Nephron (organoid): ENCODE measurements around the gene SLC22A4.

Experiments
- H3K27ac Mint-ChIP-seq, 3 experiments: 2 replicates each; pipeline ENCODE4 v1.8.0; 2020; ENCODE audit warnings: mixed read lengths in 3 of 3, mild to moderate bottlenecking in 2 of 3, moderate library complexity in 1 of 3
- H3K27me3 Mint-ChIP-seq: 2 replicates; pipeline ENCODE4 v1.8.0; 2021; ENCODE audit warnings: low read depth, mild to moderate bottlenecking, moderate library complexity, mixed read lengths
- H3K36me3 Mint-ChIP-seq: 2 replicates; pipeline ENCODE4 v1.8.0; 2020; ENCODE audit warnings: low read depth, mixed read lengths
- H3K4me1 Mint-ChIP-seq: 2 replicates; pipeline ENCODE4 v1.8.0; 2020; ENCODE audit warnings: mixed read lengths
- H3K4me3 Mint-ChIP-seq, 3 experiments: 2 replicates each; pipeline ENCODE4 v1.8.0; 2020; ENCODE audit warnings: mild to moderate bottlenecking in 3 of 3, mixed read lengths in 3 of 3, moderate library complexity in 2 of 3
- H3K9me3 Mint-ChIP-seq: 2 replicates; pipeline ENCODE4 v1.8.0; 2020; ENCODE audit warnings: mixed read lengths
- TF ChIP-seq, protein P1 (sequence below), 3 experiments: fragments of 200-600 bp; sonication (generic); IDR thresholded peaks; one replicate each; pipeline ENCODE4 v1.5.0; 2021; ENCODE audit warnings: antibody characterized with exemption in 3 of 3; ENCODE audit not compliant: unreplicated experiment in 3 of 3

The SLC22A4 gene

DNA sequence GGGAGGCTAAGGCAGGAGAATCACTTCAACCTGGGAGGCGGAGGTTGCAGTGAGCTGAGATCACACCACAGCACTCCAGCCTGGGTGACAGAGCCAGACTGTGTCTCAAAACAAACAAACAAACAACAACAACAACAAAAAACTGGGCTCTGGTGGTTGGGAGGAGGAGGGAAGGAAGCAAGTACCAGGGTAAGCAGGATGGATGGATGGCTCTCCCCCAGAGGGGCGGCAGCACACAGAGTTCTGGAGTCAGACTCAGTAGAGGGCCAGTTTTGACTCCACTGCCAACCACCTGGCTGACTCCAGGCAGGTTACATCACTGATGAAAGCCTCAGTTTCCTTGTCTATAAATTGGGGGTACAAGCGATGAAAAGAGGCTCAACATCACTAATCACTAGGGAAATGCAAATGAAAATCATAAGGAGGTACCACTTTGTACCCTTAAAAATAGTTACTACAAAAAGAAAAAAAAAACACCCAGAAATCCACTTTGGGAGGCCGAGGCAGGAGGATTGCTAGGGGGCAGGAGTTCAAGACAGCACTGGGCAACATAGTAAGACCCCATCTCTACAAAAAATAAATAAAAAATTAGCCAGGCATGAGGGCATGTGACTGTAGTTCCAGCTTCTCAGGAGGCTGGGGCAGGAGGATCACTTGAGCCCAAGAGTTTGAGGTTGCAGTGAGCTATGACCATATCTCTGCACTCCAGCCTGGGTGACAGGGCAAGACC is 3.2 kb downstream of the SLC22A4 start:
- Mint-ChIP-seq H3K9me3 (no peaks in the 10 kb centered on the region), H3K36me3 (no peaks in the 10 kb centered on the region), H3K27me3 (peaks cover 16% of the 10 kb centered on the region), H3K4me1 (peaks cover 26% of the 10 kb centered on the region), H3K4me3 (no peak overlapping the region), H3K27ac (no peak overlapping the region)
- TF ChIP-seq, protein P1, sequence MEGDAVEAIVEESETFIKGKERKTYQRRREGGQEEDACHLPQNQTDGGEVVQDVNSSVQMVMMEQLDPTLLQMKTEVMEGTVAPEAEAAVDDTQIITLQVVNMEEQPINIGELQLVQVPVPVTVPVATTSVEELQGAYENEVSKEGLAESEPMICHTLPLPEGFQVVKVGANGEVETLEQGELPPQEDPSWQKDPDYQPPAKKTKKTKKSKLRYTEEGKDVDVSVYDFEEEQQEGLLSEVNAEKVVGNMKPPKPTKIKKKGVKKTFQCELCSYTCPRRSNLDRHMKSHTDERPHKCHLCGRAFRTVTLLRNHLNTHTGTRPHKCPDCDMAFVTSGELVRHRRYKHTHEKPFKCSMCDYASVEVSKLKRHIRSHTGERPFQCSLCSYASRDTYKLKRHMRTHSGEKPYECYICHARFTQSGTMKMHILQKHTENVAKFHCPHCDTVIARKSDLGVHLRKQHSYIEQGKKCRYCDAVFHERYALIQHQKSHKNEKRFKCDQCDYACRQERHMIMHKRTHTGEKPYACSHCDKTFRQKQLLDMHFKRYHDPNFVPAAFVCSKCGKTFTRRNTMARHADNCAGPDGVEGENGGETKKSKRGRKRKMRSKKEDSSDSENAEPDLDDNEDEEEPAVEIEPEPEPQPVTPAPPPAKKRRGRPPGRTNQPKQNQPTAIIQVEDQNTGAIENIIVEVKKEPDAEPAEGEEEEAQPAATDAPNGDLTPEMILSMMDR (IDR thresholded peaks at IDR 0.05; ENCODE audit: unreplicated experiment in 3 of 3), result no peak

DNA sequence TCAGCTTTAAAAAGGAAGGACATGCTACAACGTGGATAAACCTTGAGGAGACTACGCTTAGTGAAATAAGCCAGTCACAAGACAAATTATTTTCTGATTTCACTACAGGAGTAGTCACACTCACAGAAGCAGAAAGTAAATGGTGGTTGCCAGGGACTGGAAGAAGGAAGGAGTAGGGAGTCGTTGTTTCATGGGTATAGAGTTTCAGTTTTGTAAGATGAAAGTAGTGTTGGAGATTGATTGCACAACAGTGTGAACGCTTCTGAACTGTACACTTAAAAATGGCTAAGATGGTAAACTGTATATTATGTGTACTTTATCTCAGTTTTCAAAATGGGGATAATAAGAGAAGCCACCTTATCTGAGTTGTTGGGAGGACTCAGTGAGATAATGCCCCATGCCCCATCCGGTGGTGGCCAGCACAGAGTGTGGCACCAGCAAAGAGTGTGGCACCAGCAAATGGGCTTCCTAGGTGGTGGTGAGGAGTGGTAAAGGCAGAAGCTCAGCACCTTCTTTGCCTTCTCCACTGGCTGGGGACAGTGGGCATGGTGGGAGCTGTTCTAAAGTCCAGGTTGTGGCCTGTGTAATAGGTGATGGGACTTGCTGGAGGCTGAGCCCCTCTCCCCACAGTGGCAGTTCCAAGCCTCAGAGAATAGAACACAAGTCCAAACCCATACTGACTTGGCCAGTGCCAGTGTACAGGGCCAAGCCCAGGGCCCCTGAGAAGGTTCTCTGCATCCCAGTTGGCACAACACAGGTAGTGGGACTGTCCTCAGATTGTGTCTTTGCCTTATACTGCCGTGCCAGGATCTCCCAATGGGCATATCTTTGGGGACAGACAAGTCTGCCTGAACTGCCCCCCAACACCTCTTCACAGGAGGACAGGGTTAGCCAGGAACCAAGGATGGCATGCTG is 4.4 kb downstream of the SLC22A4 start:
- H3K36me3 Mint-ChIP-seq, result peaks cover 3% of the 10 kb centered on the region
- peaks cover 16% of the 10 kb centered on the region for H3K27me3 Mint-ChIP-seq
- no peaks in the 10 kb centered on the region for H3K9me3 Mint-ChIP-seq
- no peak overlapping the region for H3K4me3 Mint-ChIP-seq
- TF ChIP-seq, protein P1 (IDR thresholded peaks at IDR 0.05; ENCODE audit: unreplicated experiment in 3 of 3), result no peak
- no peak overlapping the region for H3K27ac Mint-ChIP-seq
- peaks cover 15% of the 10 kb centered on the region for H3K4me1 Mint-ChIP-seq

DNA sequence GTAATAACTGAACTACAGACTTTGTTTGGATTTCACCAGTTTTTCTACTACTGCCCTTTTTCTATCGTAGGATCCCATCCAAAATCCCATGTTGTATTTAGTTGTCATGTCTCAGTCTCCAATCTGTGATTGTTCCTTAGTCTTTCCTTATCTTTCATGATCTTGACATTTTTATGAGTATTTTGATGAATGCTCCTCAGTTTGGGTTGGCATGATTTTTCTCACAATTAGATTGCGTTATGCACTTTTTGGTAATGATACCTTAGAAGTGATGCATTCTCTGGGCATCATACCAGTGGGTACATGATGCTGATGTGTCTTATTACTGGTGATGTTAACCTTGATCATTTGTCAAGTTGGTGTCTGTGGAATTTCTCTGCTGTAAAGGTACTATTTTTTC is 5.7 kb downstream of the SLC22A4 start:
- TF ChIP-seq, protein P1 (IDR thresholded peaks at IDR 0.05; ENCODE audit: unreplicated experiment in 3 of 3), result no peak
- peaks cover 10% of the 10 kb centered on the region for H3K9me3 Mint-ChIP-seq
- no peak overlapping the region for H3K27ac Mint-ChIP-seq
- peaks cover 14% of the 10 kb centered on the region for H3K4me1 Mint-ChIP-seq
- H3K27me3 Mint-ChIP-seq, result peaks cover 8% of the 10 kb centered on the region
- peaks cover 9% of the 10 kb centered on the region for H3K36me3 Mint-ChIP-seq
- H3K4me3 Mint-ChIP-seq, result no peak overlapping the region

DNA sequence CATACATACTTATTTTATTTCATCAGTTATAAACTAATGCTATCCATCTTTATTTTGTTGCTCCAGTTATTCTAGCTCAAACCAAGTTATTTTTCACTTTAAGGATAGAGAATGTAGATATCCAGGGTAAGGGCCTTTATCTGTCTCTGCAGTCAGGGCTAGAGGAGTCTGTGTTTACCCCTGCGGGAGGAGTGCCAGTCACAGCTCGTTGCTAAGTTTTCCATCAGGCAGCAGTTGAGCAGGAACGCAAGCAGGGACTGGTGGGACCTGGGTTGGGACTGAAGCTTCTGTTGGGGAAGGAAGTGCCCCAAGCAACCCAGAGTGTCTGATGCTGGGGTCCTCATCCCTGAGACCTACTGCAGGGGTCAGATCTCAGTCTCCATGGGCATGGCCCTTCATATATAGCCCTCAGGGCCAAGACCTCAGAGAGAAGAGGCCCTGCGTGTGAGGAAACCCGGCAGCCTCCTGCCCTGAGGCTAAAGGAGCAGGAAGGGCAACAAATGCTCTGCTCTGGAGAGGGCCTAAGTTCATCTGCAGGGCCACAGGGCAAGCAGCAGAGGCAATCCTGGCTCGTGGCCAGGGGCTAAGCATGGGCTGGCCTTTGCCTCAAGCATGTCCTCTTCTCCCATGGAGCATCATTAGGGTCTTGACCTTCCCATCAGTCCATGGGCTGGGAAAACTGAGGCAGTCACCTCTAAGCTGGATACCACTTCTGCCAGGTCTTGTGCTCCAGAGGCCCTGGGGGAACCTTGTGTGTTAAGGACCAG is 6.6 kb downstream of the SLC22A4 start:
- Mint-ChIP-seq H3K36me3 (peaks cover 15% of the 10 kb centered on the region), H3K4me1 (peaks cover 10% of the 10 kb centered on the region), H3K27ac (no peak overlapping the region), H3K4me3 (no peak overlapping the region), H3K27me3 (peaks cover 7% of the 10 kb centered on the region), H3K9me3 (peaks cover 16% of the 10 kb centered on the region)
- TF ChIP-seq, protein P1 (IDR thresholded peaks at IDR 0.05; ENCODE audit: unreplicated experiment in 3 of 3), result no peak

DNA sequence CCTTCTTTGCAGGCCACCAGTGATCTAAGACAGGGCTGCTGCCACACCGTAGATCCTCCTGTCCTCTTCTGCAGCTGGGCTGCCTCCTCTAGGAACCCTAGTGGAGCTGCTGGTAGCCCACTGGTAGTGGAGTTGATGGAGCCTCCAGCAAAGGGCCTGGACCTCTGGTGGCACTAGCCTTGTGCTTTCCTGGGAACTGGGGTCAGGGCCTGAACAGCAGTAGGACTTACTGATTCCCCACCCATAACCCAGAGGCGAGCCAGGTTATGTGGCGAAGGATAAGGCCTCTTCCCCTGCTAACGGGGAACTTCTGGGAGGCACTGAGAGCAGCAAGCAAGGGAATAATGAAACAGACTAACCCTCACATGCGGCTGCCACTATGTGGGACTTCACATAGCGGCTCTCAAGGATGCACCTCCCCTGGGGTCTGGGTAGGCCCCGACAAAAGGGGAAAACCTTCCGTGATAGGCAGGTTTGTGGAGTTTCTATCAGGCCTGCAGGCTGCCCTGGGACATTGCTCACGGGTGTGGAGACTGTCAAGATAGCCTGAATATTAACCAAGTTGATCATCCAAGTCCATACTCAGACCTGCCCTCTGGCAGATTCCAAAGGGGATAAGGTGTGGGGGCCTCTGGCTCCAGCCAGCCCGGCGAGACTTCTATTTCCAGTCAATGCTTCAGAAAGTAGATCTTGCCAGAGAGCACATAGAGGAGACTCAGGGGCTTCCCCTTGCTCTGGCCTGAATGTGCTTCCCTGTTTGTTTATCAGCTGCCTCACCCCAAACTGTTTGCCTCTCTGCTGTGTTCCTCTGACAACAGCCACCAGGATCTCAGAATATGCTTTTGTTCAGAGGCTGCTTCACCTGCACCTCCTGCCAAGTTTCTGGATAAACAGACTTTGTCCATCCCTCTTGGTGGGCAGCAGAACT is 7.4 kb downstream of the SLC22A4 start:
- H3K36me3 Mint-ChIP-seq, result peaks cover 15% of the 10 kb centered on the region
- no peak overlapping the region for H3K4me3 Mint-ChIP-seq
- peaks cover 16% of the 10 kb centered on the region for H3K9me3 Mint-ChIP-seq
- TF ChIP-seq, protein P1 (IDR thresholded peaks at IDR 0.05; ENCODE audit: unreplicated experiment in 3 of 3), result no peak
- peaks cover 5% of the 10 kb centered on the region for H3K27me3 Mint-ChIP-seq
- no peak overlapping the region for H3K27ac Mint-ChIP-seq
- peaks cover 2% of the 10 kb centered on the region for H3K4me1 Mint-ChIP-seq
